ENCODE results near the gene TMEM175.

GRCh38 chr4:907103-907400 is 25.2 kb upstream of the TMEM175 start:
- TF ChIP-seq CTCF (IDR thresholded peaks at IDR 0.05) (no peak), POLR2AphosphoS5 (IDR thresholded peaks at IDR 0.05) (no peak)
